Measurements from ENCODE around the gene CWF19L1. TPM values are rescaled to one million over a fixed set of nuclear protein-coding genes. Genes with fewer than 3 reads are reported as not detected.

The CWF19L1 gene
- total and polyA plus RNA-seq, 5 donors: 13.2 to 15.5 (median 14.4) TPM

Other genes with a start within 250 kb of the CWF19L1 start
- not detected for gene CPN1, start 185.8 kb downstream of the CWF19L1 start, total RNA-seq
- gene CPN1, start 185.8 kb downstream of the CWF19L1 start, polyA plus RNA-seq: not detected
- 10 to 100 TPM in 1 of 4 donors, 1 to 10 TPM in 3; 8.3 to 10.3 (median 9.3) TPM for gene ERLIN1, start 81.6 kb downstream of the CWF19L1 start, total RNA-seq
- 3.4 TPM for gene ERLIN1, start 81.6 kb downstream of the CWF19L1 start, polyA plus RNA-seq
- gene CHUK, start 38.0 kb downstream of the CWF19L1 start, total RNA-seq: 10 to 100 TPM in 3 of 4 donors, 1 to 10 TPM in 1; 9.8 to 12.9 (median 10.3) TPM
- 6.0 TPM for gene CHUK, start 38.0 kb downstream of the CWF19L1 start, polyA plus RNA-seq
- 10 to 100 TPM; 18.6 to 26.1 (median 21.9) TPM for gene BLOC1S2, start 19.0 kb upstream of the CWF19L1 start, total RNA-seq
- 26.8 TPM for gene BLOC1S2, start 19.0 kb upstream of the CWF19L1 start, polyA plus RNA-seq
- gene PKD2L1, start 62.6 kb upstream of the CWF19L1 start, total RNA-seq: not detected
- gene PKD2L1, start 62.6 kb upstream of the CWF19L1 start, polyA plus RNA-seq: not detected
- 10 to 100 TPM; 12.2 to 45.4 (median 23.4) TPM for gene SCD, start 79.6 kb upstream of the CWF19L1 start, total RNA-seq
- gene SCD, start 79.6 kb upstream of the CWF19L1 start, polyA plus RNA-seq: 116 TPM
- gene WNT8B, start 195.4 kb upstream of the CWF19L1 start, total RNA-seq: not detected
- not detected for gene WNT8B, start 195.4 kb upstream of the CWF19L1 start, polyA plus RNA-seq

Data from right cardiac atrium (tissue), 5 donors.